WERI-Rb-1 (cell line): Measurements from ENCODE around the gene RNU6-8.

Experiments used
- DNase-seq: peaks from one replicate; pipeline ENCODE4 v3.0.0-alpha.2; 2020
- H3K27ac ChIP-seq: fragments of 250-450 bp; sonication (Bioruptor Pico); 2 replicates; pipeline ENCODE4 v1.5.1; 2020; ENCODE audit warnings: mild to moderate bottlenecking, moderate library complexity
- H3K27me3 ChIP-seq: fragments of 250-450 bp; sonication (Bioruptor Pico); 2 replicates; pipeline ENCODE4 v1.5.1; 2021; ENCODE audit warnings: mild to moderate bottlenecking, low read depth, moderate library complexity; ENCODE audit not compliant: insufficient read depth, severe bottlenecking
- H3K36me3 ChIP-seq: fragments of 250-450 bp; sonication (Bioruptor Pico); 2 replicates; pipeline ENCODE4 v1.5.1; 2020; ENCODE audit warnings: mild to moderate bottlenecking, moderate library complexity
- H3K4me3 ChIP-seq: 2 replicates; pipeline ENCODE4 v1.5.1; 2011; ENCODE audit warnings: low read depth, mild to moderate bottlenecking, control low read depth, low read length
- H3K9me3 ChIP-seq: fragments of 250-450 bp; sonication (Bioruptor Pico); 2 replicates; pipeline ENCODE4 v1.5.1; 2021; ENCODE audit warnings: mild to moderate bottlenecking, moderate library complexity; ENCODE audit not compliant: severe bottlenecking
- TF ChIP-seq, protein P1 (sequence below): IDR thresholded peaks from 2 replicates; pipeline ENCODE4 v1.5.1; 2011; ENCODE audit warnings: low read depth, mild to moderate bottlenecking, control low read depth, inconsistent platforms, low read length

RNU6-8 gene

DNA sequence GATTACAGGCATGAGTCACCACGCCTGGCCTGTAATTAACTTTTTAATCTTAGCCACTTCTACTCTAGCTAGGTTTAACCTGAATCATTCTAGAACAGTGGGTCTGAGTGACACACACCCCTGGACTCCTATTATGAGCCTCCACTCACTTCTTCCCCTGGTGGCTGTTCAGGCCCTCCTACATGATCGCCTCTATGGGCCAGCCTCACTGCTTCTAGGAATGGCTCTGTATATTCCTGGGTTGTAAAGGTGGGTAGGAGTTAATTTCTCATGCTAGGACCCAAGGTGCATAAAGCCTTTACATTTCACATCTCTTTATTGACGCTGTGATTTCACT, 8.0 kb upstream of the RNU6-8 start:
- peak; percentile 35 for DNase-seq
- Histone ChIP-seq H3K27ac (no peak overlapping the region), H3K36me3 (no peaks in the 10 kb centered on the region), H3K27me3 (no peaks in the 10 kb centered on the region), H3K4me3 (no peak overlapping the region), H3K9me3 (peaks cover 4% of the 10 kb centered on the region)
- TF ChIP-seq, protein P1, sequence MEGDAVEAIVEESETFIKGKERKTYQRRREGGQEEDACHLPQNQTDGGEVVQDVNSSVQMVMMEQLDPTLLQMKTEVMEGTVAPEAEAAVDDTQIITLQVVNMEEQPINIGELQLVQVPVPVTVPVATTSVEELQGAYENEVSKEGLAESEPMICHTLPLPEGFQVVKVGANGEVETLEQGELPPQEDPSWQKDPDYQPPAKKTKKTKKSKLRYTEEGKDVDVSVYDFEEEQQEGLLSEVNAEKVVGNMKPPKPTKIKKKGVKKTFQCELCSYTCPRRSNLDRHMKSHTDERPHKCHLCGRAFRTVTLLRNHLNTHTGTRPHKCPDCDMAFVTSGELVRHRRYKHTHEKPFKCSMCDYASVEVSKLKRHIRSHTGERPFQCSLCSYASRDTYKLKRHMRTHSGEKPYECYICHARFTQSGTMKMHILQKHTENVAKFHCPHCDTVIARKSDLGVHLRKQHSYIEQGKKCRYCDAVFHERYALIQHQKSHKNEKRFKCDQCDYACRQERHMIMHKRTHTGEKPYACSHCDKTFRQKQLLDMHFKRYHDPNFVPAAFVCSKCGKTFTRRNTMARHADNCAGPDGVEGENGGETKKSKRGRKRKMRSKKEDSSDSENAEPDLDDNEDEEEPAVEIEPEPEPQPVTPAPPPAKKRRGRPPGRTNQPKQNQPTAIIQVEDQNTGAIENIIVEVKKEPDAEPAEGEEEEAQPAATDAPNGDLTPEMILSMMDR, result no peak

DNA sequence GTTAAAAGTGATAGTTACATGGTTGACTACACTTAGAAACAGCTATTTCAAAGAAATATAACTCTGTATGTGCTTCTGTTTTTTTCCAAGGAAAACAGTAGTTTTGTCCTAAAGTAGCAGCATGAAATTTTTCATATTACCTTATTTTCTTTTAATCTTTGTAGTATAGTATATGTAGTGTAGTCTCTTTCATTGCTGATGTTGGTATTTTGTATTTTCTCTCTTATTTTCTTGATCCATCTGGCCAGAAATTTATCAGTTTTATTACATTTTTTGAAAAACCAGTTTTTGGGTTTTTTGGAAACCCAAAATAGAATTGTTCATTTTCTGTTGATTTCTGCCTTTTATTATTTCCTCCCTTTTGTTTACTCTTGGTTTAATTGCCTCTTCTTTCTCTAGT, 6.4 kb upstream of the RNU6-8 start:
- Histone ChIP-seq H3K4me3 (no peak overlapping the region), H3K36me3 (no peaks in the 10 kb centered on the region), H3K27me3 (no peaks in the 10 kb centered on the region), H3K27ac (no peak overlapping the region), H3K9me3 (no peaks in the 10 kb centered on the region)
- no peak for DNase-seq
- TF ChIP-seq, protein P1, result no peak

DNA sequence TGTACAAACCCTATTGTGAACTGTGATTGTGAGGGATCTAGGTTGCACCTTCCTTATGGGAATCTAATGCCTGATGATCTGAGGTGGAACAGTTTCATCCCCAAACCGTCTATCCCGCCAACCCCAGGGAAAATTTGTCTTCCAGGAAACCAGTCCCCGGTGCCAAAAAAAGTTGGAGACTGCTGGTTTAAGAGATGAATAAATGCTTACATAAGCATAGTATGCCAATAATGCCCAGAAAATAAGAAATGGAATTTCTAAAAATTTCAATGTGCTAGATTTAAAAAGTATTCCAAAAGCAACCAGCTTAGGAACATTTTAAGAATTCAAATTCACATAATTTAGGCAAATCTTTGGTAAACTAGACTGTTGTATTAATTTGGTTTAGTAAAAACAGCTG, 5.4 kb upstream of the RNU6-8 start:
- no peak overlapping the region for H3K4me3 ChIP-seq
- H3K36me3 ChIP-seq, result no peaks in the 10 kb centered on the region
- no peaks in the 10 kb centered on the region for H3K27me3 ChIP-seq
- no peaks in the 10 kb centered on the region for H3K9me3 ChIP-seq
- H3K27ac ChIP-seq, result no peak overlapping the region
- DNase-seq, result no peak
- TF ChIP-seq, protein P1, result no peak

GRCh38 chr14:32206552-32206951, 3.5 kb upstream of the RNU6-8 start:
- Histone ChIP-seq H3K36me3 (no peaks in the 10 kb centered on the region), H3K27ac (no peak overlapping the region), H3K27me3 (no peaks in the 10 kb centered on the region), H3K9me3 (no peaks in the 10 kb centered on the region), H3K4me3 (no peak overlapping the region)
- no peak for DNase-seq
- TF ChIP-seq, protein P1, result no peak

GRCh38 chr14:32205984-32206383, 2.9 kb upstream of the RNU6-8 start:
- Histone ChIP-seq H3K36me3 (no peaks in the 10 kb centered on the region), H3K9me3 (no peaks in the 10 kb centered on the region), H3K27me3 (no peaks in the 10 kb centered on the region), H3K4me3 (no peak overlapping the region), H3K27ac (no peak overlapping the region)
- no peak for DNase-seq
- TF ChIP-seq, protein P1, result no peak

- H3K27ac ChIP-seq, result no peak overlapping the region
- no peaks in the 10 kb centered on the region for H3K9me3 ChIP-seq
- H3K27me3 ChIP-seq, result no peaks in the 10 kb centered on the region
- H3K36me3 ChIP-seq, result no peaks in the 10 kb centered on the region
- TF ChIP-seq, protein P1, result no peak
- H3K4me3 ChIP-seq, result no peak overlapping the region
- no peak for DNase-seq
Measured at GRCh38 chr14:32205554-32205953, 2.5 kb upstream of the RNU6-8 start.
